HCT116 (cell line): ENCODE measurements around the gene GOLGA5. TPM values are rescaled to one million over a fixed set of nuclear protein-coding genes. Genes with fewer than 3 reads are reported as not detected.

Experiments
- ATAC-seq: fragments of 200-7000 bp; cut with Tn5 transposase; 2 replicates; pipeline ENCODE4 v1.9.1; 2020; ENCODE audit warnings: mild to moderate bottlenecking, moderate library complexity
- BruUV-seq: library from RNA; stranded (reverse); fragments of 400-500 nt; replicated peaks from 2 replicates; lab custom pipeline; 2021; lab: Mats Ljungman, UMichigan
- CTCF ChIA-PET: fragments of 300-600 bp; sonication (Branson Sonifier 250); formaldehyde crosslinking; loops from one replicate; lab custom pipeline; 2021; ENCODE audit warnings: antibody characterized with exemption; lab: Charles Lee
- POLR2A ChIA-PET: fragments of 300-600, 350-600 bp; sonication (Branson Sonifier 250); formaldehyde crosslinking; loops from one replicate; lab custom pipeline; 2021; ENCODE audit warnings: antibody characterized with exemption; lab: Charles Lee
- RAD21 ChIA-PET, 2 experiments: fragments of 300-600 bp; sonication (Branson Sonifier 250); formaldehyde crosslinking; loops; one replicate each; lab custom pipeline; 2023; ENCODE audit warnings: low total read pairs in 2 of 2; ENCODE audit not compliant: uncharacterized antibody in 2 of 2, unreplicated experiment in 2 of 2, low non-redundant PET in 1 of 2; lab: Charles Lee
- DNase-seq: peaks from one replicate; pipeline ENCODE4 v3.0.0-alpha.2; 2010; ENCODE audit warnings: low read depth, low spot score
- H2AFZ ChIP-seq: fragments of 200-600 bp; shearing (Covaris generic), sonication (generic); 2 replicates; pipeline ENCODE4 v1.6.1; 2017; ENCODE audit warnings: low read depth, mixed run types, mixed read lengths, antibody characterized with exemption, low read length; ENCODE audit not compliant: poor library complexity, severe bottlenecking
- H3K27ac ChIP-seq: 2 replicates; pipeline ENCODE4 v1.5.1; 2012; ENCODE audit warnings: low read depth, low read length
- H3K27me3 ChIP-seq: fragments of 200-600 bp; sonication (generic); 2 replicates; pipeline ENCODE4 v1.6.1; 2016; ENCODE audit warnings: mixed run types, low read length, mixed read lengths; ENCODE audit not compliant: insufficient read depth
- H3K36me3 ChIP-seq, 2 experiments: fragments of 200-500 bp in 1 of 2; fragments of 200-600 bp in 1 of 2; sonication (Bioruptor generic) in 1 of 2; sonication (generic) in 1 of 2; 2 replicates each; pipeline versions ENCODE4 v1.5.1 to v1.6.1; 2014 to 2016; ENCODE audit warnings: low read length in 2 of 2, inconsistent platforms in 1 of 2, mixed read lengths in 1 of 2, mixed run types in 1 of 2; ENCODE audit not compliant: insufficient read depth in 2 of 2, control insufficient read depth in 1 of 2
- H3K4me1 ChIP-seq, 2 experiments: fragments of 200-600 bp in 1 of 2; sonication (generic) in 1 of 2; 2 replicates each; pipeline versions ENCODE4 v1.5.1 to v1.6.1; 2012 to 2017; ENCODE audit warnings: low read length in 2 of 2, inconsistent platforms in 1 of 2, mild to moderate bottlenecking in 1 of 2, mixed read lengths in 1 of 2, mixed run types in 1 of 2, moderate library complexity in 1 of 2; ENCODE audit not compliant: insufficient read depth in 2 of 2, control insufficient read depth in 1 of 2
- H3K4me2 ChIP-seq: fragments of 200-600 bp; sonication (generic); 2 replicates; pipeline ENCODE4 v1.6.1; 2017; ENCODE audit warnings: mixed run types, low read length, mixed read lengths
- H3K4me3 ChIP-seq, 2 experiments: fragments of 200-600 bp in 1 of 2; sonication (generic) in 1 of 2; replicated peaks in 1 of 2; 2 replicates each; pipeline ENCODE4 v1.5.1; 2011 to 2016; ENCODE audit warnings: low read length in 2 of 2, control low read depth in 1 of 2, low read depth in 1 of 2, mild to moderate bottlenecking in 1 of 2, mixed read lengths in 1 of 2, mixed run types in 1 of 2
- H3K79me2 ChIP-seq: fragments of 200-600 bp; sonication (generic); 2 replicates; pipeline ENCODE4 v1.6.1; 2017; ENCODE audit warnings: mild to moderate bottlenecking, mixed run types, low read length, moderate library complexity, mixed read lengths; ENCODE audit not compliant: insufficient read depth
- H3K9ac ChIP-seq: fragments of 200-600 bp; sonication (generic); 2 replicates; pipeline ENCODE4 v1.6.1; 2016; ENCODE audit warnings: low read length, mixed read lengths
- H3K9me2 ChIP-seq: fragments of 200-600 bp; sonication (generic), shearing (Covaris generic); 2 replicates; pipeline ENCODE4 v1.6.1; 2017; ENCODE audit warnings: mixed run types, mild to moderate bottlenecking, moderate library complexity; ENCODE audit not compliant: insufficient read depth
- H3K9me3 ChIP-seq, 2 experiments: fragments of 200-500 bp in 1 of 2; fragments of 200-600 bp in 1 of 2; sonication (Bioruptor generic) in 1 of 2; sonication (generic) in 1 of 2; 2 replicates each; pipeline ENCODE4 v1.6.1; 2014 to 2017; ENCODE audit warnings: low read length in 2 of 2, mixed read lengths in 2 of 2, inconsistent platforms in 1 of 2, low read depth in 1 of 2, mild to moderate bottlenecking in 1 of 2, mixed run types in 1 of 2, moderate library complexity in 1 of 2; ENCODE audit not compliant: control insufficient read depth in 1 of 2, insufficient read depth in 1 of 2
- H4K20me1 ChIP-seq: fragments of 200-600 bp; sonication (generic), shearing (Covaris generic); 2 replicates; pipeline ENCODE4 v1.6.1; 2017; ENCODE audit warnings: mixed run types, mild to moderate bottlenecking, moderate library complexity; ENCODE audit not compliant: insufficient read depth
- CBX3 ChIP-seq: IDR thresholded peaks from 2 replicates; pipeline ENCODE4 v1.6.1; 2012; ENCODE audit warnings: low read depth
- CEBPB ChIP-seq: IDR thresholded peaks from 2 replicates; pipeline ENCODE4 v1.6.1; 2012; ENCODE audit warnings: low read depth
- EGR1 ChIP-seq: IDR thresholded peaks from 2 replicates; pipeline ENCODE4 v1.6.1; 2012; ENCODE audit warnings: low read depth
- ELF1 ChIP-seq: IDR thresholded peaks from 2 replicates; pipeline ENCODE4 v1.6.1; 2012; ENCODE audit warnings: low read depth, borderline replicate concordance
- EZH2 ChIP-seq: fragments of 200-600 bp; sonication (generic); IDR thresholded peaks from 2 replicates; pipeline ENCODE4 v1.6.1; 2017; ENCODE audit warnings: antibody characterized with exemption, mixed run types
- FOSL1 ChIP-seq: IDR thresholded peaks from 2 replicates; pipeline ENCODE4 v1.6.1; 2012; ENCODE audit warnings: low read depth
- POLR2AphosphoS5 ChIP-seq: IDR thresholded peaks from 2 replicates; pipeline ENCODE4 v1.6.1; 2011; ENCODE audit warnings: mild to moderate bottlenecking, low read depth, low read length, moderate library complexity
- SP1 ChIP-seq: IDR thresholded peaks from 2 replicates; pipeline ENCODE4 v1.6.1; 2012; ENCODE audit warnings: low read depth
- YY1 ChIP-seq: IDR thresholded peaks from 2 replicates; pipeline ENCODE4 v1.6.1; 2011; ENCODE audit warnings: low read length, low read depth, moderate library complexity, mild to moderate bottlenecking; ENCODE audit not compliant: insufficient replicate concordance; ENCODE audit errors: extremely low read depth
- ZFX ChIP-seq: fragments of 450-650 bp; IDR thresholded peaks from 2 replicates; pipeline ENCODE4 v1.6.1; 2017
- ZNF274 ChIP-seq: fragments of 200-500 bp; sonication (Bioruptor generic); IDR thresholded peaks from 2 replicates; pipeline ENCODE4 v1.6.1; 2014; ENCODE audit warnings: mild to moderate bottlenecking, low read depth, low read length, inconsistent platforms
- intact Hi-C: fragments of 100-400 bp; cut with micrococcal nuclease; formaldehyde crosslinking; loops from 2 replicates; pipeline ENCODE4 v1.10.0; 2022
- total RNA-seq: library from RNA; stranded (reverse); gene quantifications from one replicate; pipeline ENCODE4 v1.2.1, GENCODE V29; 2021; ENCODE audit not compliant: unreplicated experiment
- TF ChIP-seq, protein P1 (sequence below), 3 experiments: fragments of 200-600 bp in 1 of 3; sonication (generic) in 1 of 3; IDR thresholded peaks in 2 of 3; conservative IDR thresholded peaks in 1 of 3; 2 replicates each; pipeline ENCODE4 v1.5.1; 2012 to 2017; ENCODE audit warnings: low read depth in 2 of 3, low read length in 2 of 3, antibody characterized with exemption in 1 of 3, borderline replicate concordance in 1 of 3, control low read depth in 1 of 3, mild to moderate bottlenecking in 1 of 3, mixed read lengths in 1 of 3, mixed run types in 1 of 3, moderate library complexity in 1 of 3; ENCODE audit not compliant: insufficient read depth in 1 of 3
- TF ChIP-seq, protein P2 (sequence below): IDR thresholded peaks from 2 replicates; pipeline ENCODE4 v1.6.1; 2012

GOLGA5 gene
- total RNA-seq, 1 experiment from 2014 or later, result 24.4 TPM

GRCh38 chr14:92884410-92884809 lies 90.3 kb downstream of the GOLGA5 start:
- Histone ChIP-seq H3K9me2 (no peaks in the 10 kb centered on the region), H3K27me3 (peaks cover 17% of the 10 kb centered on the region), H3K79me2 (no peaks in the 10 kb centered on the region), H3K9ac (no peak overlapping the region), H3K4me1 (no peaks in the 10 kb centered on the region; a peak in 2 of 4 replicates), H2AFZ (no peak overlapping the region), H3K27ac (no peak overlapping the region), H3K36me3 (no peaks in the 10 kb centered on the region), H3K9me3 (no peaks in the 10 kb centered on the region), H3K4me2 (no peak overlapping the region), H3K4me3 (no peak overlapping the region), H4K20me1 (no peaks in the 10 kb centered on the region)
- TF ChIP-seq EZH2 (no peak), YY1 (no peak), CEBPB (no peak), EGR1 (no peak), ELF1 (no peak), FOSL1 (no peak), ZFX (no peak), ZNF274 (no peak), CBX3 (no peak), POLR2AphosphoS5 (no peak), SP1 (no peak)
- TF ChIP-seq, protein P1, sequence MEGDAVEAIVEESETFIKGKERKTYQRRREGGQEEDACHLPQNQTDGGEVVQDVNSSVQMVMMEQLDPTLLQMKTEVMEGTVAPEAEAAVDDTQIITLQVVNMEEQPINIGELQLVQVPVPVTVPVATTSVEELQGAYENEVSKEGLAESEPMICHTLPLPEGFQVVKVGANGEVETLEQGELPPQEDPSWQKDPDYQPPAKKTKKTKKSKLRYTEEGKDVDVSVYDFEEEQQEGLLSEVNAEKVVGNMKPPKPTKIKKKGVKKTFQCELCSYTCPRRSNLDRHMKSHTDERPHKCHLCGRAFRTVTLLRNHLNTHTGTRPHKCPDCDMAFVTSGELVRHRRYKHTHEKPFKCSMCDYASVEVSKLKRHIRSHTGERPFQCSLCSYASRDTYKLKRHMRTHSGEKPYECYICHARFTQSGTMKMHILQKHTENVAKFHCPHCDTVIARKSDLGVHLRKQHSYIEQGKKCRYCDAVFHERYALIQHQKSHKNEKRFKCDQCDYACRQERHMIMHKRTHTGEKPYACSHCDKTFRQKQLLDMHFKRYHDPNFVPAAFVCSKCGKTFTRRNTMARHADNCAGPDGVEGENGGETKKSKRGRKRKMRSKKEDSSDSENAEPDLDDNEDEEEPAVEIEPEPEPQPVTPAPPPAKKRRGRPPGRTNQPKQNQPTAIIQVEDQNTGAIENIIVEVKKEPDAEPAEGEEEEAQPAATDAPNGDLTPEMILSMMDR (IDR thresholded peaks at IDR 0.05 in 2 of 3, conservative IDR thresholded peaks at IDR 0.05 in 1 of 3; ENCODE audit: borderline replicate concordance in 1 of 3, insufficient read depth in 1 of 3, low read depth in 2 of 3, low read length in 2 of 3), result no peak
- TF ChIP-seq, protein P2, sequence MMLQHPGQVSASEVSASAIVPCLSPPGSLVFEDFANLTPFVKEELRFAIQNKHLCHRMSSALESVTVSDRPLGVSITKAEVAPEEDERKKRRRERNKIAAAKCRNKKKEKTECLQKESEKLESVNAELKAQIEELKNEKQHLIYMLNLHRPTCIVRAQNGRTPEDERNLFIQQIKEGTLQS, result no peak
- ATAC-seq (no peak), DNase-seq (no peak)
- intact Hi-C loops, result no loop called here
- ChIA-PET RAD21 (no interaction called here), CTCF (no interaction called here), POLR2A (no interaction called here)
- no TSS peak for BruUV-seq
